GM12878 (cell line): ENCODE measurements around the gene PRCD. TPM values are rescaled to one million over a fixed set of nuclear protein-coding genes. Genes with fewer than 3 reads are reported as not detected.

Source experiments
- BCL11A ChIP-seq: IDR thresholded peaks from 2 replicates; pipeline ENCODE4 v1.6.1; 2011; ENCODE audit warnings: low read depth, low read length
- IRF4 ChIP-seq: IDR thresholded peaks from 2 replicates; pipeline ENCODE4 v1.6.1; 2011; ENCODE audit warnings: low read depth, low read length
- JUNB ChIP-seq: IDR thresholded peaks from 2 replicates; pipeline ENCODE4 v1.6.1; 2016; ENCODE audit warnings: antibody characterized with exemption, mild to moderate bottlenecking
- NBN ChIP-seq: fragments of 450-650 bp; IDR thresholded peaks from 2 replicates; pipeline ENCODE4 v1.6.1; 2016
- RUNX3 ChIP-seq: IDR thresholded peaks from 2 replicates; pipeline ENCODE4 v1.6.1; 2012; ENCODE audit warnings: low read length, inconsistent platforms
- SMAD1 ChIP-seq: fragments of 450-650 bp; IDR thresholded peaks from 2 replicates; pipeline ENCODE4 v1.6.1; 2018; ENCODE audit warnings: mild to moderate bottlenecking, low read depth; ENCODE audit not compliant: partially characterized antibody
- STAT1 ChIP-seq: fragments of 450-650 bp; conservative IDR thresholded peaks from 2 replicates; pipeline ENCODE4 v1.6.1; 2014; ENCODE audit warnings: antibody characterized with exemption, mild to moderate bottlenecking
- WRNIP1 ChIP-seq: IDR thresholded peaks from 2 replicates; pipeline ENCODE4 v1.6.1; 2011; ENCODE audit warnings: low read depth, low read length, improper control_type of control experiment, borderline replicate concordance
- ZZZ3 ChIP-seq: IDR thresholded peaks from 2 replicates; pipeline ENCODE4 v1.6.1; 2011; ENCODE audit warnings: low read depth; ENCODE audit not compliant: control insufficient read depth, insufficient read length
- polyA plus RNA-seq, 11 experiments: library from polyadenylated mRNA; depleted of rRNA in 4 of 11; unstranded in 6 of 11; stranded (reverse) in 5 of 11; fragments of >200 nt; fragmentation: Nextera tagmentation in 4 of 11; fragmentation: Illumina TruSeq in 1 of 11; extraction: Ambion mirVana in 4 of 11; extraction: Trizol in 1 of 11; gene quantifications; 1 replicate in 1 of 11; 2 replicates in 10 of 11; pipeline versions ENCODE4 v1.2.1 to v1.2.3, GENCODE V29; 2011 to 2016; ENCODE audit warnings: inconsistent platforms in 2 of 11, missing spikeins in 2 of 11, low read depth in 1 of 11
- total RNA-seq, 4 experiments: library from RNA; depleted of rRNA in 3 of 4; stranded (reverse); fragments of >200 nt in 3 of 4; fragmentation: Illumina TruSeq in 1 of 4; extraction: Trizol in 1 of 4; gene quantifications; 2 replicates each; pipeline versions ENCODE4 v1.2.1 to v1.2.3, GENCODE V29; 2013 to 2021
- TF ChIP-seq, protein P1 (sequence below): fragments of 450-650 bp; formaldehyde crosslinking; IDR thresholded peaks from 2 replicates; pipeline ENCODE4 v1.4.0; 2022; ENCODE audit warnings: mild to moderate bottlenecking, moderate library complexity
- TF ChIP-seq, protein P2 (sequence below): fragments of 450-650 bp; IDR thresholded peaks from 2 replicates; pipeline ENCODE4 v1.6.1; 2018; ENCODE audit warnings: mild to moderate bottlenecking, low read depth, moderate library complexity; ENCODE audit not compliant: partially characterized antibody

Gene PRCD
- total and polyA plus RNA-seq, 10 of the 15 experiments (the other 5 are each of a cell fraction or from before 2014, with no cell fraction given): 0.18 to 0.95 (median 0.34) TPM; not detected in 4

DNA sequence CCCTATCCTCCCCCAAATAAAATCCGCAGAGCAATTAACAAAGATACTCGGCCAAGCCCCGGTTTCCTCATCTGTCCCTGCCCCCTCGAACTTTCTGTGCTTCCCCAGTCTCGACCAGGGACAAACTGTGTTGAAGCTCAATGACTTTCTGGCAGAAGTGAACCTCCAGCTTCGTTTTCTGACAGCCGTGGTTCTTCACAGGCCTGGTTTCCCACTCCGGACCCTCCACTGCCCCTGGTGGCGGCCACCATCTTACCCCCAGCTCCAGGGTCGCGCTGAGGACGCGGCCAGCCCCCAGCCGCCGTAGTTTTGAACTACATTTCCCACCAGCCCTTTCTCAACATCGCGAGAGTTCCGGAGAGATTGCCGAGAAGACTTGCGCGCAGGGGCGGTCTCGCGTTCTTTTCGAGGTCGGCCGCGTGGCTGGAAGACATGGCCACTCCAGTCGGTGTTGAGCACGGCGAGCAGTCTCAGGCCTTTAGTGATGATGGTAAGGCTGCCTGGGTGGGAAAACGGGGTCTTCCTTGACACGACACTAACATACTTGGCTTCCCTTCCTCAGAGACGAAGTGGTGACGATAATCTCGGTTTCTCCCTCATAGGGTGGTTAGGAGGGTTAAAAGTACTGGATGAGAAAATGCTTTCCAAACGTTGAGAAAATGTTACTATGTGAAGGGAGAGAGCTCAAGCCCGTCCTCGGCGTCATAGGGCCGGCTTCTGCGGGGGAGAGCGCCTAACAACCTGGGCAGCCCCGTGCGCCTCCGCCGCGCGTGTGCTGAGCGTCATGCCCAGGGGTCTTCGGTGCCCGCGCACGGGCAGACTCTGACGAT, 17.7 kb downstream of the PRCD start (continued):
- TF ChIP-seq ZZZ3: no peak
- no peak for TF ChIP-seq JUNB
- 0 out of 2 replicates have a peak, but pooled peaks have one; percentile 5 for TF ChIP-seq IRF4
- peak; percentile 35; the same call in 1 of the 2 replicates for TF ChIP-seq RUNX3
- TF ChIP-seq, protein P1, sequence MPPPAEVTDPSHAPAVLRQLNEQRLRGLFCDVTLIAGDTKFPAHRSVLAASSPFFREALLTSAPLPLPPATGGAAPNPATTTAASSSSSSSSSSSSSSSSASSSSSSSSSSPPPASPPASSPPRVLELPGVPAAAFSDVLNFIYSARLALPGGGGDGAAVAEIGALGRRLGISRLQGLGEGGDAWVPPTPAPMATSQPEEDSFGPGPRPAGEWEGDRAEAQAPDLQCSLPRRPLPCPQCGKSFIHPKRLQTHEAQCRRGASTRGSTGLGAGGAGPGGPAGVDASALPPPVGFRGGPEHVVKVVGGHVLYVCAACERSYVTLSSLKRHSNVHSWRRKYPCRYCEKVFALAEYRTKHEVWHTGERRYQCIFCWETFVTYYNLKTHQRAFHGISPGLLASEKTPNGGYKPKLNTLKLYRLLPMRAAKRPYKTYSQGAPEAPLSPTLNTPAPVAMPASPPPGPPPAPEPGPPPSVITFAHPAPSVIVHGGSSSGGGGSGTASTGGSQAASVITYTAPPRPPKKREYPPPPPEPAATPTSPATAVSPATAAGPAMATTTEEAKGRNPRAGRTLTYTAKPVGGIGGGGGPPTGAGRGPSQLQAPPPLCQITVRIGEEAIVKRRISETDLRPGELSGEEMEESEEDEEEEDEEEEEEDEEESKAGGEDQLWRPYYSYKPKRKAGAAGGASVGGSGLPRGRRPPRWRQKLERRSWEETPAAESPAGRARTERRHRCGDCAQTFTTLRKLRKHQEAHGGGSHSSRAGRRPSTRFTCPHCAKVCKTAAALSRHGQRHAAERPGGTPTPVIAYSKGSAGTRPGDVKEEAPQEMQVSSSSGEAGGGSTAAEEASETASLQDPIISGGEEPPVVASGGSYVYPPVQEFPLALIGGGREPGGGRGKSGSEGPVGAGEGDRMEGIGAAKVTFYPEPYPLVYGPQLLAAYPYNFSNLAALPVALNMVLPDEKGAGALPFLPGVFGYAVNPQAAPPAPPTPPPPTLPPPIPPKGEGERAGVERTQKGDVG: no peak
- TF ChIP-seq SMAD1: peak; percentile 39
- TF ChIP-seq WRNIP1: no peak; the same call in 1 of the 2 replicates
- peak; percentile 41; the same call in 1 of the 2 replicates for TF ChIP-seq NBN
- TF ChIP-seq BCL11A: no peak
- TF ChIP-seq, protein P2, sequence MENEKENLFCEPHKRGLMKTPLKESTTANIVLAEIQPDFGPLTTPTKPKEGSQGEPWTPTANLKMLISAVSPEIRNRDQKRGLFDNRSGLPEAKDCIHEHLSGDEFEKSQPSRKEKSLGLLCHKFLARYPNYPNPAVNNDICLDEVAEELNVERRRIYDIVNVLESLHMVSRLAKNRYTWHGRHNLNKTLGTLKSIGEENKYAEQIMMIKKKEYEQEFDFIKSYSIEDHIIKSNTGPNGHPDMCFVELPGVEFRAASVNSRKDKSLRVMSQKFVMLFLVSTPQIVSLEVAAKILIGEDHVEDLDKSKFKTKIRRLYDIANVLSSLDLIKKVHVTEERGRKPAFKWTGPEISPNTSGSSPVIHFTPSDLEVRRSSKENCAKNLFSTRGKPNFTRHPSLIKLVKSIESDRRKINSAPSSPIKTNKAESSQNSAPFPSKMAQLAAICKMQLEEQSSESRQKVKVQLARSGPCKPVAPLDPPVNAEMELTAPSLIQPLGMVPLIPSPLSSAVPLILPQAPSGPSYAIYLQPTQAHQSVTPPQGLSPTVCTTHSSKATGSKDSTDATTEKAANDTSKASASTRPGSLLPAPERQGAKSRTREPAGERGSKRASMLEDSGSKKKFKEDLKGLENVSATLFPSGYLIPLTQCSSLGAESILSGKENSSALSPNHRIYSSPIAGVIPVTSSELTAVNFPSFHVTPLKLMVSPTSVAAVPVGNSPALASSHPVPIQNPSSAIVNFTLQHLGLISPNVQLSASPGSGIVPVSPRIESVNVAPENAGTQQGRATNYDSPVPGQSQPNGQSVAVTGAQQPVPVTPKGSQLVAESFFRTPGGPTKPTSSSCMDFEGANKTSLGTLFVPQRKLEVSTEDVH: no peak
- peak; percentile 64; the same call in 1 of the 2 replicates for TF ChIP-seq STAT1
- TF ChIP-seq, all 136 proteins: peak for 55
